SK-N-SH treated with all-trans-retinoic acid at 6 μM for 48 hours (cell line): ENCODE results near the gene PTTG2.

Source experiments
- BACH2 ChIP-seq: fragments of 250-450 bp; sonication (Bioruptor Pico); IDR thresholded peaks from 2 replicates; pipeline ENCODE4 v1.9.0; 2021; ENCODE audit warnings: mild to moderate bottlenecking, borderline replicate concordance
- CREB5 ChIP-seq: fragments of 250-450 bp; sonication (Bioruptor Pico); IDR thresholded peaks from 2 replicates; pipeline ENCODE4 v1.5.1; 2020; ENCODE audit warnings: low read depth, mild to moderate bottlenecking, moderate library complexity
- CSDC2 ChIP-seq: fragments of 250-450 bp; sonication (Bioruptor Pico); IDR thresholded peaks from 2 replicates; pipeline ENCODE4 v1.5.0; 2020; ENCODE audit warnings: mild to moderate bottlenecking, moderate library complexity
- ESRRG ChIP-seq: fragments of 250-450 bp; sonication (Bioruptor Pico); IDR thresholded peaks from 2 replicates; pipeline ENCODE4 v1.6.1; 2021; ENCODE audit warnings: mild to moderate bottlenecking
- PATZ1 ChIP-seq: fragments of 250-450 bp; sonication (Bioruptor Pico); IDR thresholded peaks from 2 replicates; pipeline ENCODE4 v1.8.0; 2020; ENCODE audit warnings: mild to moderate bottlenecking, moderate library complexity, borderline replicate concordance
- PPARA ChIP-seq: fragments of 250-450 bp; sonication (Bioruptor Pico); IDR thresholded peaks from 2 replicates; pipeline ENCODE4 v1.5.0; 2020; ENCODE audit warnings: mild to moderate bottlenecking, borderline replicate concordance
- TOX ChIP-seq: fragments of 250-450 bp; sonication (Bioruptor Pico); IDR thresholded peaks from 2 replicates; pipeline ENCODE4 v1.8.0; 2021; ENCODE audit warnings: mild to moderate bottlenecking, moderate library complexity, borderline replicate concordance
- ZFP3 ChIP-seq: fragments of 250-450 bp; sonication (Bioruptor Pico); IDR thresholded peaks from 2 replicates; pipeline ENCODE4 v1.5.0; 2020; ENCODE audit warnings: mild to moderate bottlenecking, moderate library complexity
- ZFP30 ChIP-seq: fragments of 450-650 bp; formaldehyde crosslinking; IDR thresholded peaks from 2 replicates; pipeline ENCODE4 v1.5.0; 2022; ENCODE audit warnings: mild to moderate bottlenecking, moderate library complexity
- ZNF70 ChIP-seq: fragments of 450-650 bp; formaldehyde crosslinking; IDR thresholded peaks from 2 replicates; pipeline ENCODE4 v1.5.0; 2020; ENCODE audit warnings: mild to moderate bottlenecking, moderate library complexity
- ZNF8 ChIP-seq: fragments of 450-650 bp; formaldehyde crosslinking; IDR thresholded peaks from 2 replicates; pipeline ENCODE4 v1.5.0; 2020; ENCODE audit warnings: mild to moderate bottlenecking, moderate library complexity

- TF ChIP-seq BACH2 (CRISPR knock-in tag) (no peak), CSDC2 (no peak), TOX (no peak), ZFP30 (no peak), ESRRG (no peak), ZNF8 (CRISPR knock-in tag) (no peak), ZFP3 (CRISPR knock-in tag) (no peak), CREB5 (no peak), PPARA (CRISPR knock-in tag) (no peak), PATZ1 (CRISPR knock-in tag) (no peak), ZNF70 (CRISPR knock-in tag) (no peak)
Observed at GRCh38 chr4:38005637-38006036, 45.4 kb downstream of the PTTG2 start.
